HG03175 (cell line): ENCODE measurements around the gene EFHB.
"Not testable (repeated sequence)": the region's sequence is repeated elsewhere in the genome, so short reads cannot be mapped to it uniquely, and the experiment has no call there.

Source experiments
- ATAC-seq: cut with Tn5 transposase; IDR thresholded peaks from one replicate; pipeline ENCODE4 v1.9.1; 2021; ENCODE audit warnings: mild to moderate bottlenecking, moderate library complexity; ENCODE audit not compliant: unreplicated experiment

EFHB gene, protein sequence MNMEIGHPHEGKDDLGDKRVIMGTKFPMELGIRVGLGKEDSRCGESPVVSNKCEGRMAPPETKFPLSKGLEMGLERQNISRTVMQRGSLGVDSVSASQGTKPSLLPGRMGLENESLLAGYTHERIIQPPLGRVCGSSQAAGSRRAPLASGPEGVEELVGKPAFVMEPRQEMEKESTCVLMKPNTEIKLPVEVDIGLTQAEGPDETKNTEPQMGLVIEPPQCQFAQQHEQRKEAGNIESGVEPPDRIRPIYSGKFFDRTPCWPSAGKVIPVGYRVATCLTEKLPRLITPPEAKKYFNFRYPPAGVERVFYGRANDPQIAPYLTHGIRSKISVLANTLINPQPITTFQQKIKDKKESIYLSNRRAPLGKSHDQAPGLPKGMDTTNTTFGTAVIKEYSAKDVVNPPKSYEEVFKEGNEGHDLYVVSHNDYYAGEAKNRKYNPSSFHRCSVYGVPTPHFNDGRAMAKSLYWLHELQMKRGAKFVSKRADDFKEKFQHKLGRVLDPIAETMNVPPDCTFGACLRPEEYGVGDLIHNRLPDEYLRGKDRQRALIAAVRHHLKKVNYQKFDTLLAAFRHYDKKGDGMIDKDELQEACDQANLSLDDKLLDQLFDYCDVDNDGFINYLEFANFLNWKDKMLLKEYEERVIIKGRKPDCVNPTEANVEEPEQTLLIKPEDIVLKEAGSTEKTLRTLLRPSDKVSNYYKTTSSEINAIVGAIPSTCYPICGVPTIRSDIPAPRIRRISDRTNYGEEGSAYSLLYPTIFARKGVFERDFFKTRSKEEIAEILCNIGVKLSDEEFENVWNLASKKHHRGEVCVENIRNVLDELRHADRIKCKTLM

GRCh38 chr3:19934098-19934566 is at the start of gene EFHB:
Gene EFHB (minus strand): TSS chr3:19934217. CDS start chr3:19934018, 199 bp downstream.
- no peak for ATAC-seq

GRCh38 chr3:19972054-19972453 is 38.0 kb upstream of the EFHB start:
- ATAC-seq = no peak

DNA sequence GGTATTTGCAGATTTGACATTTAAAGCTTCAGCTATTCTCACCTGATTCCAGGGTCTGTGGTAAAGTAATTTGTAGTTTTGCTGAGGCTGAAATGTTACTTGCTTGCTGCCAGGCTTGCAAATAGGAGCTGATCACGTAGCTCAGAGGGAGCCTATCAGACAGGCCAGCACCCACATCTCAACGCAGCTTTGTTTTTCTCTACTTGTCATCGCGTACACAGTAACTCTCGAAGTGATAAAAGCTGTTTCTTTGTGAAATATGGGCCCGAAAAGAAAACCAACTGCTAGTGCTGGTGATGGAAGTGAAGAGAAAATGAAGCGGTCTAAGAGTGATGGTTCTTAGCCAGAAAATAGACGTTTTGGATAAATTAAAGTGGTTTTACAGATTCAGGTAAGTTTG is 36.3 kb upstream of the EFHB start:
- ATAC-seq = no peak

DNA sequence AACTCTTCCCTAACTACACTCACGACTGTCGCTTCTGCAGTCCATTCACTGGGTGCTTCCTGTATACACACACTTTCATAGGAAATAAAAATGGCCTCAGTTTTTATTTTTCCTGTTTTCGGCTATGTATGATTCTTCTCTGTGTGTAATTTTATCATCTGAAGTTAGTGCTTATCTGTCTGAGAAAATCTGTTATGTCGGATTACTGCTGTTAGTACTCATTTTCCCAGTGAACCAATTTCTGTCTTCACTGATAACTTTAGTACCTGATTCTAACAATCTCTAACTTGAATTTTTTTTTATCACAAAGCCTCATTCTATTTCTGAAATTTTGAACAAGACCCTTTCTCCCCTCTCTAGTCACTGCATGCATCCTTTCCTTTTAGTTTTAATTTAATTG is 33.8 kb upstream of the EFHB start:
- ATAC-seq = no peak

DNA sequence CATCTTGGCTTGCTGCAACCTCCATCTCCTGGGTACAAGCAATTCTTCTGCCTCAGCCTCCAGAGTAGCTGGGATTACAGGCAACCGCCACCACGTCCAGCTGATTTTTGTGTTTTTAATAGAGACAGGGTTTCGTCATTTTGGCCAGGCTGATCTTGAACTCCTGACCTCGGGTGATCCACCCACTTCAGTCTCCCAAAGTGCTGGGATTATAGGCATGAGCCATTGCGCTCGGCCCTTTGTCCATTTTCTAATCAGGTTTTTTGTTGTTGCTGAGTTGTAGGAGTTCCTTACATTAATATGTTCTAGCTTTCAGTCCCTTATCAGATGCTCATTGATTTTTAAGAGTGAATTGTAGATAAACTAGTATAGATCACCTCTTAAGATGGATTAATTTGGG is 33.2 kb upstream of the EFHB start:
- ATAC-seq = no peak

DNA sequence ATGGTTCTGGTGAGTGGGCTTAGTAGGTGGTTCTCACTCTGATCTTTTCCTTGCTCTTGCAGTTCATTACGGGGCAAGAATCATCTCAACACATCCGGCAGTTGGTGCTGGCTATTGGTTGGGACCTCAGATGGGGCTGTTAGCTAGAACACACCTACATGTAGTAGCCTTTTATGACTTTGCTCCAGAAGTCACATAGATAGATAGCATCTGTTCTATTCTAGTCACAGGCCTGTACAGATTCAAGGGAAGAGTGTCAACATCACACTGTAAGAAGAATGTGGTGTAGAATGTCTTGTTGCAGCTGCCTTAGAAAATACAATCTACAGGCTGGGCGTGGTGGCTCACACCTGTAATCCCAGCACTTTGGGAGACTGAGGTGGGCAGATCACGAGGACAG is 27.9 kb upstream of the EFHB start:
- ATAC-seq = no peak

GRCh38 chr3:19960696-19961095 is 26.7 kb upstream of the EFHB start:
- no peak for ATAC-seq

DNA sequence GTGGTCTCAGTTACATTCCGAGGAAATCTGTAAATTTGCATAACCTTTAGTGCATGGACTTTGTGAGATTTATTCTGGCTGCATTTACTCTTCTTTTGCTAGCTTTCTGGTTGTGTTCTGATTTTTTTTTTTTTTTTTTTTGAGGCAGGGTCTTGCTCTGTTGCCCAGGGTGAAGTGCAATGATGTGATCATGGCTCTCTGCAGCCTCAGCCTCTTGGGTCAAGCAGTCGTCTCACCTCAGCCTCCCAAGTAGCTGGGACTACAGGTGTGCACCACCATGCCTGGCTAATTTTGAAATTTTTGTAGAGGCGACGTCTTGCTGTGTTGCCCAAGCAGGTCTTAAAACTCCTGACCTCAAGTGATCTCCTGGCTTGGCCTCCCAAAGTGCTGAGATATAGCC is 25.5 kb upstream of the EFHB start:
- ATAC-seq = no peak

DNA sequence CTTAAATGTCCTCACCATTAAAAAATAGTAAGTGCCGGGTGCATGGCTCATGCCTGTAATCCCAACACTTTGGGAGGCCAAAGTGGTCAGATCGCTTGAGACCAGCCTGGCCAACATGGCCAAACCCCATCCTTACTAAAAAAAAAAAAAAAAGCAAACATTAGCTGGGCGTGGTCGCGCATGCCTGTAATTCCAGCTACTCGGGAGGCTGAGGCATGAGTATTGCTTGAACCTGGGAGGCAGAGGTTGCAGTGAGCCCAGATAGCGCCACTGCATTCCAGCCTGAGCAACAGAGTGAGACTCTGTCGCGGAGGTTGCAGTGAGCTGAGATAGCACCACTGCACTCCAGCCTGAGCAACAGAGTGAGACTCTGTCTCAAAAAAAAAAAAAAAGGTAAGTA is 23.3 kb upstream of the EFHB start:
- ATAC-seq = not testable (repeated sequence)

DNA sequence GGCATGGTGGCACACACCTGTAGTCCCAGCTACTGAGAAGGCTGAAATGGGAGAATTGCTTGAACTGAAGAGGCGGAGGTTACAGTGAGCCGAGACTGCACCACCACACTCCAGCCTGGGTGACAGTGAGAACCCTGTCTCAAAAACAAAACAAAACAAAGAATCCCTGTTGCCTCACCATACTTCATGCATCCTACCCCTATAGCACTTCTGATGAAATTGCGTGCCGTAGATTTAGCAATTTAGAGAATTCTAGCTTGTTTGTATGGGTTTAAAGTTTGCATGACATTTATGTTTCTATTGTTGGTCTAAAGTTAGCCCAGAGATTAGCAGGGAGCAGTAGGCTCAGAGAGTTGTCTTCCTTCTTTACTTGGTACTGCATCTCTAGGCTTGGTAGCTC is 20.7 kb upstream of the EFHB start:
- ATAC-seq = no peak

DNA sequence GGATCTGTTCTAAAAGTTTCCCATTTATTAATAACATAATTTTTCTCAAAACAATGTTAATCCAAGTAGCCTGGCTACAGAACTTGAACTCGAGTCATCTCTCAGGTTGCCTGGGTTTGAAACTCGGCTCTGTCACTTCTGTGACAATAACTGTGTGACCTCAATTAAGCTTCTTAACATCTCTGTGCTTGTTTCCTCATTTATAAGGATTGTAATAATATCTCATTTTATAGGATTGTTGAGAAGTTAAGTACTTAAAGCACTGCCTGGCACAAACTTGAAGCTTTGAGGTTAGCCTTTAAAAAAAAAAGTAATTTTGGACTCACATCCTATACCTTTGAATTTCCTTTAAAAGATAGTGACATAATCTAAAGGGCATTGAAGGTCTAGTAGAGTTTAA is 16.3 kb upstream of the EFHB start:
- no peak for ATAC-seq

DNA sequence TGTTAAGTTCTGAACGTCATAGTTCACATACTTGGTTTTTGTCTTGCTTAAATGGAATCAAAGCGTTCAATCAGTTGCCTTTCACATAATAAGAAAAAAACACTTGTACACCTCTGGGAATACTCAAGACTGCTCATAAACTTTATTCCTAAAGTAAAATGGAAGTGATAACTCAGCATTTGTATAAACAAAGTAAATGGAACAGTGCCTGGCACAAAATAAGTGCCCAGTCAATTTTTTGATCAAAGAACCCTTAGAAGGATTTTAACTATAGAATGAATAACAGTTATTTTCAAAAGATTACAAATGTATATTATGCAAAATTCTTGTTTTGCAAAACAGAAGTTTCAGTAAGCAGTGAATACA is 14.2 kb upstream of the EFHB start:
- ATAC-seq = no peak

DNA sequence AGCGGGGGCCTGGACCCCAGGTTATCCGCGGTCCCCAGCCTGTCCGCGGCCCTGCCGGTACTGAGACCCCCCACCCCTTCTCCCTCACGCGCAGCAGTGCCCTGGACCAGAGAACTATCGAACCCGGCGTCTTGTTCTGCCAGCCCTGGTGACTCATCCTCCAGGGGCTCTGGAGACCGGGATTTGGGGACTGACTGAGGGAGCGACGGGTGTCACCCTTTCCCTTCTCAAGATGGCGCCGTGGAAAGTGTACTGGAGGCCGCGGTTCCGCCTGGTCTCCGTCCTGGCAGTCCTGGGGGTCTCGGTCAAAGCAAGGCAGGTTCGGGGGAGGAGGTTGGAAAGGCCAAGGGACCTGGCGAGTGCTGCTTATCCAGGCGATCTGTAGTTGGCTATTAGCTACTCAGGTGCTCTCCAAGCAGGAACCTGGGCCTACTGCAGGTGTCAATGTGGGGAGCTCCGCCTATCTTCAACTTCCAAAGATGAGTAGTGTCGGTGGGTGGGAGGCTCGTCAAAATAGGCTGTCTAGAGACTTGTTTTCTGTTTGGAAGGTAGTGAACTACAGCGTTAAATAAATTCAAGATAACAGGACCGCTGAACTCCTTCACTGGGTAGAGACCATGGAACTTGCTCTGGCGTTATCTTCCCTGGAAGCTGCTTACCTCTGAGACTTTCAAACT is 13.7 kb upstream of the EFHB start:
- ATAC-seq = peak; percentile 22

GRCh38 chr3:19946832-19947548 is 13.0 kb upstream of the EFHB start, which contains the start of gene RAB5A:
Gene RAB5A (plus strand): TSS chr3:19947097. CDS start chr3:19950899, 3,802 bp downstream.
- ATAC-seq = peak; percentile 96

GRCh38 chr3:19945969-19946831 is 12.2 kb upstream of the EFHB start:
- peak; percentile 14 for ATAC-seq

GRCh38 chr3:19945534-19945933 is 11.5 kb upstream of the EFHB start:
- ATAC-seq = no peak

GRCh38 chr3:19940643-19941042 is 6.6 kb upstream of the EFHB start:
- ATAC-seq = no peak

DNA sequence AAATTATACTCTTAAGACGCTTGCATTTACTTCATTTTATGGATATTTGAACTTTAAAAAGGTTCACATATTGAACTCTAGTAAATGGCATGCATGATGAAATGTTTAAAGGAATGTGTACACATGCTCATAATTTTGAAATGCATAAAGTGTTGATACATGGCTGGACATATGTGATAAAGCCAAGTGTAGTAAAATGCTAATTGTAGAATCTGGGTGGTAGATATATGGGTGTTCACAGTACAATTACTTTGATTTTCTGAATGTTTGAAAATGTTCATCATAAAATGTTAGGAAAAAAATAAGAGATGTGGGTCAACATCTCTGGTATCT is 4.2 kb upstream of the EFHB start:
- ATAC-seq = no peak

GRCh38 chr3:19937459-19938294 is 3.7 kb upstream of the EFHB start:
- ATAC-seq = no peak
